ENCODE data around the gene CDK18.
A peak's percentile ranks its signal among the peaks of the same experiment; 100 is the strongest.

Gene CDK18

GRCh38 chr1:205537386-205538018, 33.0 kb downstream of the CDK18 start:
- no peak for DNase-seq

- DNase-seq: no peak
Measured at GRCh38 chr1:205538235-205538840, 33.9 kb downstream of the CDK18 start.

GRCh38 chr1:205541161-205541886, 36.9 kb downstream of the CDK18 start:
- no peak for DNase-seq

- no peak for DNase-seq
Measured at GRCh38 chr1:205542367-205542766, 37.9 kb downstream of the CDK18 start.

GRCh38 chr1:205543351-205544301, 39.2 kb downstream of the CDK18 start:
- DNase-seq: peak in 13 of 14 donors; percentile 35 to 85 (median 72)

- no peak for DNase-seq
Measured at GRCh38 chr1:205545001-205545919, 40.8 kb downstream of the CDK18 start.

GRCh38 chr1:205545991-205546390, 41.5 kb downstream of the CDK18 start:
- DNase-seq: no peak

GRCh38 chr1:205546541-205546940, 42.1 kb downstream of the CDK18 start:
- no peak for DNase-seq

GRCh38 chr1:205547936-205548827, 43.7 kb downstream of the CDK18 start:
- DNase-seq: peak in 1 of 14 donors; percentile 51

GRCh38 chr1:205554026-205554811, 49.8 kb downstream of the CDK18 start:
- peak in 1 of 14 donors; percentile 90 for DNase-seq

- DNase-seq: no peak
Measured at GRCh38 chr1:205561501-205562203, 57.2 kb downstream of the CDK18 start.

GRCh38 chr1:205563927-205564441, 59.5 kb downstream of the CDK18 start:
- peak in 1 of 14 donors; percentile 30 for DNase-seq

GRCh38 chr1:205565799-205566198, 61.3 kb downstream of the CDK18 start:
- no peak for DNase-seq

- DNase-seq: no peak
Measured at GRCh38 chr1:205567716-205568115, 63.2 kb downstream of the CDK18 start.

- DNase-seq: peak in 1 of 14 donors; percentile 42
Measured at GRCh38 chr1:205568135-205568468, 63.6 kb downstream of the CDK18 start.

- peak in 1 of 14 donors; percentile 30 for DNase-seq
Measured at GRCh38 chr1:205568469-205569361, 64.2 kb downstream of the CDK18 start.

GRCh38 chr1:205569411-205570172, 65.1 kb downstream of the CDK18 start:
- DNase-seq: peak in 1 of 14 donors; percentile 64
